Measurements from ENCODE around the gene KIF13A. TPM values are rescaled to one million over a fixed set of nuclear protein-coding genes. Genes with fewer than 3 reads are reported as not detected.

The KIF13A gene
- total RNA-seq, 1 experiment from 2014 or later = 19.7 TPM

DNA sequence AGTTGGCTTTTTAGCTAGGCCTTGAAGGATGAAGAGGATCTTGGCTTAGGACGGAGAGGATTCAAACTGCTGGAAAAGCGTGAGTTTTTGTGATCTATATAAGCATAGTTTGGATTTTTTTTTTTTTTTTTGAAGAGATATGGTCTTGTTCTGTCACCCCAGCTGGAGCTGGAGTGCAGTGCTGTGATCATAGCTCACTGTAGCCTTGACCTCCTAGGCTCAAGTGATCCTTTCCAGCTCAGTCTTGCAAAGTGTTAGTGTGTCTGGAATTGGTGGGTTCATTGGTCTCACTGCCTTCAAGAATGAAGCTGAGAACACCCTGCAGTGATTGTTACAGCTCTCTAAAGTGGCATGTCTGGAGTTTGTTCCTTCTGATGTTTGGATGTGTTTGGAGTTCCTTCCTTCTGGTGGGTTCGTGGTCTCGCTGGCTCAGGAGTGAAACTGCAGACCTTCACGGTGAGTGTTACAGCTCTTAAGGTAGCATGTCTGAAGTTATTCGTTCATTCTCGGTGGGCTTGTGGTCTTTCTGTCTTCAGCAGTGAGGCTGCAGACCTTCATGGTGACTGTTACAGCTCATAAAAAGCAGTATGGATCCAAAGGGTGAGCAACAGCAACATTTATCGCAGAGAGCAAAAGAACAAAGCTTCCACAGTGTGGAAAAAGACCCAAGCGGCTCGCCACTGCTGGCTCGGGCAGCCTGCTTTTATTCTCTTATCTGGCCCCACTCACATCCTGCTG, 243.2 kb downstream of the KIF13A start:
- no peak for TF ChIP-seq EZH2 (IDR thresholded peaks at IDR 0.05; ENCODE audit: borderline replicate concordance, low read depth, low read length, poor library complexity, severe bottlenecking)
- TF ChIP-seq, protein P1, sequence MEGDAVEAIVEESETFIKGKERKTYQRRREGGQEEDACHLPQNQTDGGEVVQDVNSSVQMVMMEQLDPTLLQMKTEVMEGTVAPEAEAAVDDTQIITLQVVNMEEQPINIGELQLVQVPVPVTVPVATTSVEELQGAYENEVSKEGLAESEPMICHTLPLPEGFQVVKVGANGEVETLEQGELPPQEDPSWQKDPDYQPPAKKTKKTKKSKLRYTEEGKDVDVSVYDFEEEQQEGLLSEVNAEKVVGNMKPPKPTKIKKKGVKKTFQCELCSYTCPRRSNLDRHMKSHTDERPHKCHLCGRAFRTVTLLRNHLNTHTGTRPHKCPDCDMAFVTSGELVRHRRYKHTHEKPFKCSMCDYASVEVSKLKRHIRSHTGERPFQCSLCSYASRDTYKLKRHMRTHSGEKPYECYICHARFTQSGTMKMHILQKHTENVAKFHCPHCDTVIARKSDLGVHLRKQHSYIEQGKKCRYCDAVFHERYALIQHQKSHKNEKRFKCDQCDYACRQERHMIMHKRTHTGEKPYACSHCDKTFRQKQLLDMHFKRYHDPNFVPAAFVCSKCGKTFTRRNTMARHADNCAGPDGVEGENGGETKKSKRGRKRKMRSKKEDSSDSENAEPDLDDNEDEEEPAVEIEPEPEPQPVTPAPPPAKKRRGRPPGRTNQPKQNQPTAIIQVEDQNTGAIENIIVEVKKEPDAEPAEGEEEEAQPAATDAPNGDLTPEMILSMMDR (conservative IDR thresholded peaks at IDR 0.05; ENCODE audit: low read depth, low read length) = no peak
- intact Hi-C loops (cut with micrococcal nuclease; ENCODE audit: unreplicated experiment) = no loop called here
- Histone ChIP-seq H3K4me1 (ENCODE audit: insufficient read depth, low read length, poor library complexity, severe bottlenecking) (peaks cover 18% of the 10 kb centered on the region), H3K4me3 (ENCODE audit: low read depth, low read length, poor library complexity, severe bottlenecking) (no peak overlapping the region), H3K9me3 (ENCODE audit: low read depth, low read length, poor library complexity, severe bottlenecking) (no peaks in the 10 kb centered on the region), H3K27me3 (replicated peaks; ENCODE audit: insufficient read depth, low read depth, low read length, poor library complexity) (no peaks in the 10 kb centered on the region), H3K36me3 (ENCODE audit: insufficient read depth, low read length, poor library complexity, severe bottlenecking) (no peaks in the 10 kb centered on the region), H3K27ac (ENCODE audit: low read depth, low read length, poor library complexity, severe bottlenecking) (no peak overlapping the region)
- DNase-seq (ENCODE audit: low spot score) = no peak
- no TSS peak for BruUV-seq (replicated peaks)
- CTCF ChIA-PET = no interaction called here
- POLR2A ChIA-PET (ENCODE audit: low non-redundant PET) = no interaction called here

DNA sequence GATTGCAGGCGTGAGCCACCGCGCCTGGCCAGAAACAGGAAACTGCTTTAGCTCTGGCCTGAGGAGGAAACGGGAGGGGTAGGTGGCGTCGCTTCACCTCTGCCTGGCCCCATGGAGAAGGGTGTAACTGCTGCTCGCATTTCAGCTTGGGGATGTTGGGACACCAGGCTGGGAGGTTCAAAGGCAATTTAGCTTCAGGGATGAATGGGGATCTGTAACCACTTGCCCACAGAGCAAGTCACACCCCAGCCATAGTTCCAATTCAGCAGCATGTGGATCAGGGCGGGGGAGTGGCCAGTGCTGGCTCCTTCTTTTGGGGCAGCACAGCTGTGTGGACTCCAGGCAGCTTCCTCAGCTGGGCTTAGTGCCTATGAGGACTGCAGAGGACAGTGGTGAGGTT, 245.9 kb downstream of the KIF13A start:
- no TSS peak for BruUV-seq (replicated peaks)
- H3K9me3 ChIP-seq (ENCODE audit: low read depth, low read length, poor library complexity, severe bottlenecking) = peaks cover 22% of the 10 kb centered on the region
- intact Hi-C loops (cut with micrococcal nuclease; ENCODE audit: unreplicated experiment) = no loop called here
- peaks cover 18% of the 10 kb centered on the region for H3K4me1 ChIP-seq (ENCODE audit: insufficient read depth, low read length, poor library complexity, severe bottlenecking)
- ChIA-PET POLR2A (ENCODE audit: low non-redundant PET) (no interaction called here), CTCF (no interaction called here)
- H3K36me3 ChIP-seq (ENCODE audit: insufficient read depth, low read length, poor library complexity, severe bottlenecking) = no peaks in the 10 kb centered on the region
- no peak overlapping the region for H3K4me3 ChIP-seq (ENCODE audit: low read depth, low read length, poor library complexity, severe bottlenecking)
- no peak for DNase-seq (ENCODE audit: low spot score)
- H3K27ac ChIP-seq (ENCODE audit: low read depth, low read length, poor library complexity, severe bottlenecking) = no peak overlapping the region
- H3K27me3 ChIP-seq (replicated peaks; ENCODE audit: insufficient read depth, low read depth, low read length, poor library complexity) = no peaks in the 10 kb centered on the region
- TF ChIP-seq EZH2 (IDR thresholded peaks at IDR 0.05; ENCODE audit: borderline replicate concordance, low read depth, low read length, poor library complexity, severe bottlenecking) = no peak
- TF ChIP-seq, protein P1 (conservative IDR thresholded peaks at IDR 0.05; ENCODE audit: low read depth, low read length) = no peak

DNA sequence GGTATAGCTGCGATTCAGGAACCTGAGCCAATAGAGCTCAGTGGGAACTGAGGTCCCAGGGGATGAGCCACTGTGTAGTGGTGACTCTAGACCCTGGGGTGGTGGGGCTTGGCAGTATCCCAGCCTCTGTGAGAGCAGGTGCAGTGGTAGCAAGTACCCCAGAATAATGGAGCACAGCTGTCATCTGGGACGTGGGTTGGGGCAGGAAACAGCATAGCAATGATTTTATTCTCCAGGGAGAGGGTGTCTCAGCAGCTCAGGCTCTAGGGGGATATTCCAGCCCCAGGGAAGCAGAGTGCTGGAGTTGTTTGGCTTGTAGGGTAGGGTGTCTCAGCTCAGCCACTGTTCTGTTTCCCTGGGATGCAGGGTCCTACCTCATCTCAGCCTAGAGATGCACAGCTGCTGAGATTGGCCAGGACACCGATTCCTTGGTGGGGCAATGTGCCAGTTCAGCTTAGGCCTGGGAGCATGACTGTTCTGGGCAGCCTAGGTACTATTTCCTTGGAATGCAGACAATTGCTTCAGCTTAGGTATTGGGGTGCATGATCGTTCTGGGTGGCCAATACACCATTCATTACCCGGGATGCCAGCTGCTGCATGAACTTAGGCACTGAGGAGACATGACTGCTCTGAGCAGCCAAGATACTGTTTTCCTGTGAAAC, 246.7 kb downstream of the KIF13A start:
- intact Hi-C loops (cut with micrococcal nuclease; ENCODE audit: unreplicated experiment) = no loop called here
- POLR2A ChIA-PET (ENCODE audit: low non-redundant PET) = no interaction called here
- H3K4me1 ChIP-seq (ENCODE audit: insufficient read depth, low read length, poor library complexity, severe bottlenecking) = peaks cover 18% of the 10 kb centered on the region
- peak; percentile 62 for DNase-seq (ENCODE audit: low spot score)
- H3K9me3 ChIP-seq (ENCODE audit: low read depth, low read length, poor library complexity, severe bottlenecking) = peaks cover 22% of the 10 kb centered on the region
- CTCF ChIA-PET = no interaction called here
- H3K4me3 ChIP-seq (ENCODE audit: low read depth, low read length, poor library complexity, severe bottlenecking) = no peak overlapping the region
- H3K27ac ChIP-seq (ENCODE audit: low read depth, low read length, poor library complexity, severe bottlenecking) = peak overlapping the region; percentile 34
- TF ChIP-seq EZH2 (IDR thresholded peaks at IDR 0.05; ENCODE audit: borderline replicate concordance, low read depth, low read length, poor library complexity, severe bottlenecking) = no peak
- TF ChIP-seq, protein P1 (conservative IDR thresholded peaks at IDR 0.05; ENCODE audit: low read depth, low read length) = no peak
- no TSS peak for BruUV-seq (replicated peaks)
- no peaks in the 10 kb centered on the region for H3K27me3 ChIP-seq (replicated peaks; ENCODE audit: insufficient read depth, low read depth, low read length, poor library complexity)
- no peaks in the 10 kb centered on the region for H3K36me3 ChIP-seq (ENCODE audit: insufficient read depth, low read length, poor library complexity, severe bottlenecking)

All from A673 (cell line).